NCI-H774 (cell line): Measurements from ENCODE around the gene MTFR1L.

Experiments
- DNase-seq: peaks from one replicate; lab custom pipeline; 2025; lab: John Stamatoyannopoulos, UW

The MTFR1L gene

GRCh38 chr1:25790472-25790871 lies 29.3 kb upstream of the MTFR1L start:
- no peak for DNase-seq

GRCh38 chr1:25792115-25792514 lies 27.6 kb upstream of the MTFR1L start:
- DNase-seq: no peak

- no peak for DNase-seq
Measured at GRCh38 chr1:25793585-25794170, 26.1 kb upstream of the MTFR1L start.

- DNase-seq: no peak
Measured at GRCh38 chr1:25794325-25794724, 25.4 kb upstream of the MTFR1L start.

GRCh38 chr1:25795211-25795610 lies 24.5 kb upstream of the MTFR1L start:
- DNase-seq: no peak

- DNase-seq: no peak
Measured at GRCh38 chr1:25795946-25796810, 23.6 kb upstream of the MTFR1L start.

- peak; percentile 44 for DNase-seq
Measured at GRCh38 chr1:25796811-25797458, 22.8 kb upstream of the MTFR1L start.

GRCh38 chr1:25797939-25798338 lies 21.8 kb upstream of the MTFR1L start:
- no peak for DNase-seq

- DNase-seq: no peak
Measured at GRCh38 chr1:25798666-25799351, 20.9 kb upstream of the MTFR1L start.

- no peak for DNase-seq
Measured at GRCh38 chr1:25799352-25799934, 20.3 kb upstream of the MTFR1L start.

GRCh38 chr1:25799935-25800702 lies 19.6 kb upstream of the MTFR1L start, which contains the start of gene SELENON:
Gene SELENON, plus strand, starts transcription at chr1:25800193. Its CDS starts 38 bp downstream, at chr1:25800231.
- DNase-seq: no peak

GRCh38 chr1:25800703-25801377 lies 18.9 kb upstream of the MTFR1L start:
- no peak for DNase-seq

- no peak for DNase-seq
Measured at GRCh38 chr1:25802915-25803314, 16.8 kb upstream of the MTFR1L start.

- no peak for DNase-seq
Measured at GRCh38 chr1:25803368-25803767, 16.4 kb upstream of the MTFR1L start.

- no peak for DNase-seq
Measured at GRCh38 chr1:25804244-25804963, 15.3 kb upstream of the MTFR1L start.

GRCh38 chr1:25804964-25805862 lies 14.5 kb upstream of the MTFR1L start:
- DNase-seq: no peak

GRCh38 chr1:25805863-25806225 lies 13.9 kb upstream of the MTFR1L start:
- no peak for DNase-seq

GRCh38 chr1:25806418-25806817 lies 13.3 kb upstream of the MTFR1L start:
- no peak for DNase-seq
